Mesenchymal stem cell (in vitro differentiated cells and primary cell): Measurements from ENCODE around the gene PYROXD2.

Experiments used
- DNase-seq: peaks from one replicate; pipeline ENCODE4 v3.0.0-alpha.2; 2013
- H2AFZ ChIP-seq: one replicate; pipeline ENCODE4 v1.6.1; 2013; ENCODE audit warnings: low read depth, mild to moderate bottlenecking, control low read depth, inconsistent platforms, low read length, moderate library complexity
- H2AK5ac ChIP-seq: 2 replicates; pipeline ENCODE4 v1.6.1; 2013; ENCODE audit warnings: low read length, moderate library complexity, mild to moderate bottlenecking, inconsistent platforms; ENCODE audit not compliant: severe bottlenecking
- H2BK120ac ChIP-seq: one replicate; pipeline ENCODE4 v1.6.1; 2013; ENCODE audit warnings: low read depth, mild to moderate bottlenecking, inconsistent platforms, low read length, moderate library complexity
- H2BK12ac ChIP-seq, 2 experiments: one replicate each; pipeline ENCODE4 v1.6.1; 2013; ENCODE audit warnings: inconsistent platforms in 2 of 2, low read length in 2 of 2, mild to moderate bottlenecking in 2 of 2, moderate library complexity in 2 of 2, control low read depth in 1 of 2
- H2BK15ac ChIP-seq: one replicate; pipeline ENCODE4 v1.6.1; 2013; ENCODE audit warnings: mild to moderate bottlenecking, low read depth, inconsistent platforms; ENCODE audit not compliant: poor library complexity, severe bottlenecking
- H2BK5ac ChIP-seq: 2 replicates; pipeline ENCODE4 v1.6.1; 2013; ENCODE audit warnings: low read depth, mild to moderate bottlenecking, low read length, control low read depth, inconsistent platforms; ENCODE audit not compliant: poor library complexity, severe bottlenecking
- H3K14ac ChIP-seq, 2 experiments: one replicate each; pipeline ENCODE4 v1.6.1; 2013; ENCODE audit warnings: inconsistent platforms in 2 of 2, low read length in 2 of 2, control low read depth in 1 of 2, mild to moderate bottlenecking in 1 of 2, moderate library complexity in 1 of 2
- H3K18ac ChIP-seq, 2 experiments: one replicate each; pipeline ENCODE4 v1.6.1; 2013; ENCODE audit warnings: inconsistent platforms in 2 of 2, low read length in 2 of 2, control low read depth in 1 of 2, low read depth in 1 of 2, mild to moderate bottlenecking in 1 of 2
- H3K23ac ChIP-seq, 2 experiments: one replicate each; pipeline ENCODE4 v1.6.1; 2013; ENCODE audit warnings: inconsistent platforms in 2 of 2, low read length in 2 of 2, mild to moderate bottlenecking in 2 of 2, moderate library complexity in 2 of 2, control low read depth in 1 of 2
- H3K27ac ChIP-seq: 2 replicates; pipeline ENCODE4 v1.5.1; 2013; ENCODE audit warnings: mild to moderate bottlenecking, moderate library complexity, low read length, control low read depth, inconsistent platforms; ENCODE audit not compliant: poor library complexity, severe bottlenecking
- H3K27me3 ChIP-seq, 2 experiments: 2 replicates each; pipeline versions ENCODE4 v1.6.1 to v1.7.0; 2013; ENCODE audit warnings: low read length in 2 of 2, mild to moderate bottlenecking in 2 of 2, moderate library complexity in 2 of 2, control low read depth in 1 of 2, inconsistent platforms in 1 of 2; ENCODE audit not compliant: control insufficient read depth in 1 of 2, insufficient read depth in 1 of 2
- H3K36me3 ChIP-seq, 2 experiments: 2 replicates each; pipeline versions ENCODE4 v1.6.1 to v1.7.0; 2013; ENCODE audit warnings: low read length in 2 of 2, control low read depth in 1 of 2, inconsistent platforms in 1 of 2, low read depth in 1 of 2, mild to moderate bottlenecking in 1 of 2; ENCODE audit not compliant: insufficient read depth in 2 of 2, control insufficient read depth in 1 of 2
- H3K4ac ChIP-seq, 2 experiments: one replicate each; pipeline ENCODE4 v1.6.1; 2013; ENCODE audit warnings: inconsistent platforms in 2 of 2, low read length in 2 of 2, mild to moderate bottlenecking in 2 of 2, moderate library complexity in 2 of 2, control low read depth in 1 of 2, low read depth in 1 of 2
- H3K4me1 ChIP-seq: 2 replicates; pipeline ENCODE4 v1.6.1; 2013; ENCODE audit warnings: low read depth, low read length, control low read depth; ENCODE audit not compliant: control insufficient read depth, insufficient read depth
- H3K4me2 ChIP-seq: 2 replicates; pipeline ENCODE4 v1.6.1; 2013; ENCODE audit warnings: low read length, mild to moderate bottlenecking, inconsistent platforms; ENCODE audit not compliant: poor library complexity, severe bottlenecking
- H3K4me3 ChIP-seq, 2 experiments: 2 replicates each; pipeline versions ENCODE4 v1.5.1 to v1.7.0; 2013; ENCODE audit warnings: low read length in 2 of 2, mild to moderate bottlenecking in 2 of 2, control low read depth in 1 of 2, low read depth in 1 of 2; ENCODE audit not compliant: insufficient read depth in 1 of 2
- H3K79me1 ChIP-seq: replicated peaks from 2 replicates; pipeline ENCODE4 v1.6.1; 2013; ENCODE audit warnings: mild to moderate bottlenecking, control low read depth, low read length, inconsistent platforms; ENCODE audit not compliant: poor library complexity, severe bottlenecking
- H3K9ac ChIP-seq: 2 replicates; pipeline ENCODE4 v1.7.0; 2013; ENCODE audit warnings: mild to moderate bottlenecking, low read length, moderate library complexity
- H3K9me3 ChIP-seq: 2 replicates; pipeline ENCODE4 v1.7.0; 2013; ENCODE audit warnings: mild to moderate bottlenecking, low read length; ENCODE audit not compliant: control insufficient read depth
- H4K8ac ChIP-seq: one replicate; pipeline ENCODE4 v1.6.1; 2013; ENCODE audit warnings: inconsistent platforms, mild to moderate bottlenecking, low read length, moderate library complexity
- H4K91ac ChIP-seq: one replicate; pipeline ENCODE4 v1.6.1; 2013; ENCODE audit warnings: mild to moderate bottlenecking, low read length, inconsistent platforms
- WGBS: methylation state at CpG from one replicate; pipeline ENCODE4 v1.1.7; 2013; ENCODE audit warnings: mixed read lengths; 5-methylcytosine and 5-hydroxymethylcytosine counted together

Gene PYROXD2

DNA sequence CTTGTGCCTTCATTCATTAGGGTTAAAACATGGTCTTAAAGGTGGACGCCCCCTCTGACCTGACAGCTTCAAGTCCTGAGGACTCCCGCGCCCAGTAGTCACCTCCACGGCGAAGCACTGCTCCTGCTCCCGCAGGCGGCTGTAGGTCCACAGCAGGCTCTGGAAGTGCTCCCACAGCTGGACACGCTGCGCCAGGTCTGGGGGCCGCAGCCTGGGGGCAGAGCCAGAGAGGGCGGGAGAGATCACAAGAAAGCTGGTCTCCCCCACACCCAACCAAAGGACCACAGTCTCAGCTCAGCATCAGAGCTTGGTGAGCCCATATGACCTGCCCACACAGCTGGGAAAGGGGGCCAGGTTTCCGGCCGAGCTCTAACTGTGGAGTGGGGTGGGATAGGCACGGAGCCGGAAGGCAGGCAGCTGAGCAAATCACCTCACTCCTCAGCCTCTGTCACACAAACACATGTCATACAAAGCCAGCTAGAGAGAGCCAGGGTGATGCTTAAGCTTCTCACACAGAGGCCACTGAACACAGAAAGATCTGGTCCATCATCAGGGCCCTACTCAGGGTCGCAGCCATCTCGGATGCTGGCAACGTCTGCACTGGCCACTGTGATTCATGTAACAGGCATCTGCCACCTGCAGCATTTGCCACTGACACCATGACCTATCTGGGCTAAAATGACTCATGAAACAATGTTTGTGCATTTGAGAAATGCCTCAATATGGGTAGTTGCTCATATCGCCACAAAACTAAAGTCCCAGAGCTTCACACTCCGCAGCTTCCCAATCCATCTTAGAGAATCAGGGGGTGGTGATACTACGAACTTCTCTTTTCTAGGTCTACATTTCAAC, 19.1 kb upstream of the PYROXD2 start:
- Histone ChIP-seq H4K91ac (no peak overlapping the region), H3K4ac (no peak overlapping the region), H3K9ac (no peak overlapping the region), H3K27ac (peak overlapping the region; percentile 68), H3K4me3 (no peak overlapping the region), H3K79me1 (peaks cover 19% of the 10 kb centered on the region), H3K23ac (no peak overlapping the region), H3K14ac (no peak overlapping the region), H2BK15ac (no peak overlapping the region), H2AK5ac (peak overlapping the region; percentile 1), H4K8ac (no peak overlapping the region), H2BK5ac (no peak overlapping the region), H3K9me3 (peaks cover 17% of the 10 kb centered on the region), H3K4me1 (peaks cover 21% of the 10 kb centered on the region), H3K36me3 (peaks cover 44 to 100% of the 10 kb centered on the region in 2 experiments), H2BK12ac (no peak overlapping the region), H2BK120ac (no peak overlapping the region), H3K27me3 (no peaks in the 10 kb centered on the region), H3K4me2 (no peak overlapping the region), H3K18ac (no peak overlapping the region), H2AFZ (no peak overlapping the region)
- WGBS, result 75% methylated on average over 18 of the region's 21 CpGs
- DNase-seq, result peak; percentile 49

DNA sequence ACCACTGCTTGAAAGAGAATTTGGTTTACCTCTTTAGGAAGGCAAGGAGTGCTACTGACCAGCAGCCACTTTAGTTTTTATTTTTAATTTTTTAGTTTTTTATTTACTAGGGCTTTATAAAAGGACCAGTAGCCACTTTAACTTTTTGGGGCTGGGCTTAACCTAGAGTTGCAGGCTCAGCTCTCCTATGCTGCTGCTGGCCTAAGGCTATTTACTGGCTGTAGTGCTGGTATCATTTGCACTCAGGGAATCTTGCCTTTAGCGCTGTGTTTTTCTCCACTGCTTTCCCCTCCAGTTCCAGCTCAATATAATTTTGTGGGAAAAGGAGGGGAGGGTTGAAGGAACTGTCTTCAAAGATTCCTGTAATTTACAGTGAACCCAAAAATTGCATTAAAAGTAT, 18.4 kb upstream of the PYROXD2 start:
- Histone ChIP-seq H3K79me1 (peaks cover 14% of the 10 kb centered on the region), H3K4me2 (no peak overlapping the region), H3K18ac (no peak overlapping the region), H4K8ac (no peak overlapping the region), H2AFZ (no peak overlapping the region), H2BK15ac (no peak overlapping the region), H3K4ac (no peak overlapping the region), H3K27ac (no peak overlapping the region), H2AK5ac (no peak overlapping the region), H2BK5ac (no peak overlapping the region), H4K91ac (no peak overlapping the region), H3K9me3 (peaks cover 17% of the 10 kb centered on the region), H3K14ac (no peak overlapping the region), H3K9ac (no peak overlapping the region), H3K23ac (no peak overlapping the region), H2BK120ac (no peak overlapping the region), H3K27me3 (no peaks in the 10 kb centered on the region), H3K36me3 (peaks cover 39 to 97% of the 10 kb centered on the region in 2 experiments), H2BK12ac (no peak overlapping the region), H3K4me1 (peaks cover 21% of the 10 kb centered on the region), H3K4me3 (no peak overlapping the region)
- WGBS, result 100% methylated on average over 1 of the region's 1 CpG
- DNase-seq, result no peak

DNA sequence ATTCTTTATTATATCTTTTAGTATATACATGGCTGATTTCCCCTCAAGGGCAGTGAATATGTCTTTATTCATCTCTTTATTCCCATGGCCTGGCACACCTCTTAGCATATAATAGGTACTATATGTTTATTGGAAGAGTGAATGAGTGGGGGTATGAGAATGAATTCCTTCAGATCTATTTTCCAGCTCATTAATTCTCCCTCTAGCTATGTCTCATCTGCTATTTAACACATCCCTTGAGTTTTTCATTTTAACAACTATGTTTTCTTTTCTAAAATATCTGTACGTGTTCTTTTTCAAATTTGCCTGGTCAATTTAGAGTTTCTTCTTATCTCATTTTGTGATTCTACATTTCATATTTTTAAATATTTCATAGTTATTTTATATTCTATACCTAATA, 17.3 kb upstream of the PYROXD2 start:
- no peak overlapping the region for H3K23ac ChIP-seq
- H4K8ac ChIP-seq, result no peak overlapping the region
- H3K18ac ChIP-seq, result no peak overlapping the region
- H4K91ac ChIP-seq, result no peak overlapping the region
- peaks cover 14% of the 10 kb centered on the region for H3K79me1 ChIP-seq
- peaks cover 45 to 97% of the 10 kb centered on the region in 2 experiments for H3K36me3 ChIP-seq
- H2AK5ac ChIP-seq, result no peak overlapping the region
- H2BK12ac ChIP-seq, result no peak overlapping the region
- H3K4me3 ChIP-seq, result no peak overlapping the region
- H2BK120ac ChIP-seq, result no peak overlapping the region
- H3K27me3 ChIP-seq, result no peaks in the 10 kb centered on the region
- no peak overlapping the region for H2BK15ac ChIP-seq
- H3K9me3 ChIP-seq, result peaks cover 17% of the 10 kb centered on the region
- H2BK5ac ChIP-seq, result no peak overlapping the region
- H3K4ac ChIP-seq, result no peak overlapping the region
- no peak overlapping the region for H3K27ac ChIP-seq
- no peak for DNase-seq
- peaks cover 21% of the 10 kb centered on the region for H3K4me1 ChIP-seq
- H3K4me2 ChIP-seq, result no peak overlapping the region
- H2AFZ ChIP-seq, result no peak overlapping the region
- H3K14ac ChIP-seq, result no peak overlapping the region
- H3K9ac ChIP-seq, result no peak overlapping the region
- WGBS, result no CpG with 5 or more reads among the region's 1 CpG

DNA sequence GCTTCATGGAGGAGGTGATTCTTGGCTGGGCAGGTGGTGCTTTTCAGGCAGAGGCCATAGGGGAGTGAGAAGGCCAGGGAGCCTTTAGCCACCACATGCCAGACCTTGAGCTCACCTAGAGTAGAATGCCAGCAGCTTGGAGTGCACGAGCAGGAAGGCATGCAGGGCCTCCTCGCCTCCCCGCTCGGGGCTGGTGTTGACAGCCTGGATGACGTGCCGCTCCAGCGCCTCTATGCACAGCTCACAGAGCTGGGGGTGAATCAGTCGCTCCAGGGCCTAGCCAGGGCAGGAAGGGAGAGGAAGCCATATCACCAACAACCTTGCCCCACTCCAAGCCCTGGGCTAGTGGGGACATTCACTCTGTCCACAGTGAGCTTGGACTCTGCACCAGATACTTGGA, 16.0 kb upstream of the PYROXD2 start:
- Histone ChIP-seq H3K9me3 (peaks cover 17% of the 10 kb centered on the region), H3K18ac (no peak overlapping the region), H3K23ac (no peak overlapping the region), H3K9ac (no peak overlapping the region), H4K91ac (peak overlapping the region; percentile 61), H2AFZ (no peak overlapping the region), H3K4me1 (peaks cover 21% of the 10 kb centered on the region), H3K4ac (no peak overlapping the region), H2BK5ac (no peak overlapping the region), H3K79me1 (peaks cover 11% of the 10 kb centered on the region), H3K4me2 (no peak overlapping the region), H2BK120ac (no peak overlapping the region), H4K8ac (no peak overlapping the region), H3K14ac (no peak overlapping the region), H2BK12ac (no peak overlapping the region), H3K27me3 (no peaks in the 10 kb centered on the region), H3K27ac (peak overlapping the region; percentile 9), H2BK15ac (no peak overlapping the region), H3K36me3 (peaks cover 53 to 97% of the 10 kb centered on the region in 2 experiments), H3K4me3 (no peak overlapping the region), H2AK5ac (no peak overlapping the region)
- DNase-seq, result no peak
- WGBS, result 92% methylated on average over 8 of the region's 8 CpGs
